IMR-90 (cell line): ENCODE measurements around the gene ATP6V1F. TPM values are rescaled to one million over a fixed set of nuclear protein-coding genes. Genes with fewer than 3 reads are reported as not detected.

Source experiments
- ATAC-seq: fragments of 200-7000 bp; cut with Tn5 transposase; 2 replicates; pipeline ENCODE4 v1.9.1; 2020; ENCODE audit warnings: low read depth, mild to moderate bottlenecking, moderate library complexity
- BruUV-seq: library from RNA; stranded (reverse); fragments of 400-500 nt; replicated peaks from 2 replicates; lab custom pipeline; 2021; lab: Mats Ljungman, UMichigan
- CTCF ChIA-PET: fragments of 300-600 bp; formaldehyde crosslinking; extraction: SDS; loops from one replicate; lab custom pipeline; 2021; ENCODE audit warnings: antibody characterized with exemption; lab: Yijun Ruan, JAX
- POLR2A ChIA-PET: fragments of 300-600 bp; sonication (Branson Sonifier 250); formaldehyde crosslinking; loops from one replicate; lab custom pipeline; 2022; ENCODE audit warnings: antibody characterized with exemption; ENCODE audit not compliant: unreplicated experiment; lab: Charles Lee
- DNase-seq: peaks from one replicate; pipeline ENCODE4 v3.0.0; 2013
- H2AFZ ChIP-seq: replicated peaks from 2 replicates; pipeline ENCODE3; 2013; ENCODE audit warnings: low read length, mild to moderate bottlenecking; ENCODE audit not compliant: poor library complexity
- H2AK5ac ChIP-seq: 2 replicates; pipeline ENCODE4 v1.6.1; 2013; ENCODE audit warnings: low read depth, low read length, inconsistent platforms
- H2AK9ac ChIP-seq: replicated peaks from 2 replicates; pipeline ENCODE3; 2013; ENCODE audit warnings: mild to moderate bottlenecking, low read depth, low read length, moderate library complexity; ENCODE audit not compliant: poor library complexity
- H2BK120ac ChIP-seq: 2 replicates; pipeline ENCODE4 v1.6.1; 2013; ENCODE audit warnings: low read depth, low read length, inconsistent platforms
- H2BK15ac ChIP-seq: 3 replicates; pipeline ENCODE4 v1.6.1; 2013; ENCODE audit warnings: low read depth, low read length, inconsistent platforms
- H2BK20ac ChIP-seq: 2 replicates; pipeline ENCODE4 v1.6.1; 2013; ENCODE audit warnings: low read depth, mild to moderate bottlenecking, inconsistent platforms, low read length, moderate library complexity
- H2BK5ac ChIP-seq: 2 replicates; pipeline ENCODE4 v1.6.1; 2013; ENCODE audit warnings: mild to moderate bottlenecking, low read depth, low read length, inconsistent platforms; ENCODE audit not compliant: poor library complexity, severe bottlenecking
- H3K14ac ChIP-seq: replicated peaks from 2 replicates; pipeline ENCODE4 v1.6.1; 2013; ENCODE audit warnings: low read depth, low read length, inconsistent platforms
- H3K18ac ChIP-seq: 2 replicates; pipeline ENCODE4 v1.6.1; 2013; ENCODE audit warnings: low read depth, low read length, control low read depth
- H3K23ac ChIP-seq: 2 replicates; pipeline ENCODE4 v1.6.1; 2013; ENCODE audit warnings: low read depth, low read length, inconsistent platforms
- H3K27ac ChIP-seq: 2 replicates; pipeline ENCODE4 v1.5.1; 2013; ENCODE audit warnings: mild to moderate bottlenecking, control low read depth, low read length; ENCODE audit not compliant: insufficient read depth
- H3K27me3 ChIP-seq: 2 replicates; pipeline ENCODE4 v1.6.1; 2013; ENCODE audit warnings: low read length; ENCODE audit not compliant: control insufficient read depth, insufficient read depth
- H3K36me3 ChIP-seq: 2 replicates; pipeline ENCODE4 v1.6.1; 2013; ENCODE audit warnings: low read length, mixed read lengths; ENCODE audit not compliant: control insufficient read depth, insufficient read depth
- H3K4ac ChIP-seq: 2 replicates; pipeline ENCODE4 v1.6.1; 2013; ENCODE audit warnings: low read depth, low read length, inconsistent platforms
- H3K4me1 ChIP-seq: 2 replicates; pipeline ENCODE4 v1.6.1; 2013; ENCODE audit warnings: low read length, mixed read lengths; ENCODE audit not compliant: control insufficient read depth, insufficient read depth
- H3K4me2 ChIP-seq: 2 replicates; pipeline ENCODE4 v1.6.1; 2013; ENCODE audit warnings: low read depth, mild to moderate bottlenecking, control low read depth, low read length, moderate library complexity
- H3K4me3 ChIP-seq: 2 replicates; pipeline ENCODE4 v1.5.1; 2013; ENCODE audit warnings: low read depth, mild to moderate bottlenecking, control low read depth, low read length, moderate library complexity; ENCODE audit not compliant: insufficient read depth
- H3K56ac ChIP-seq: 2 replicates; pipeline ENCODE4 v1.6.1; 2013; ENCODE audit warnings: low read length, inconsistent platforms; ENCODE audit not compliant: insufficient read depth; ENCODE audit errors: extremely low read depth
- H3K79me1 ChIP-seq, 2 experiments: 2 replicates each; pipeline ENCODE4 v1.6.1; 2013; ENCODE audit warnings: low read length in 2 of 2, inconsistent platforms in 1 of 2, low read depth in 1 of 2
- H3K9ac ChIP-seq: 2 replicates; pipeline ENCODE4 v1.6.1; 2013; ENCODE audit warnings: low read depth, low read length, control low read depth
- H3K9me1 ChIP-seq: 2 replicates; pipeline ENCODE4 v1.6.1; 2013; ENCODE audit warnings: low read length, inconsistent platforms; ENCODE audit not compliant: insufficient read depth
- H3K9me3 ChIP-seq: 2 replicates; pipeline ENCODE4 v1.6.1; 2013; ENCODE audit warnings: low read length; ENCODE audit not compliant: control insufficient read depth, insufficient read depth
- H4K20me1 ChIP-seq: 2 replicates; pipeline ENCODE4 v1.6.1; 2013; ENCODE audit warnings: low read length, inconsistent platforms; ENCODE audit not compliant: insufficient read depth
- H4K5ac ChIP-seq: 2 replicates; pipeline ENCODE4 v1.6.1; 2013; ENCODE audit warnings: mild to moderate bottlenecking, low read depth, low read length, control low read depth
- H4K8ac ChIP-seq, 2 experiments: 2 replicates each; pipeline ENCODE4 v1.6.1; 2013; ENCODE audit warnings: low read depth in 2 of 2, low read length in 2 of 2, control low read depth in 1 of 2, inconsistent platforms in 1 of 2
- H4K91ac ChIP-seq: 2 replicates; pipeline ENCODE4 v1.6.1; 2013; ENCODE audit warnings: low read depth, low read length, inconsistent platforms; ENCODE audit not compliant: insufficient read depth
- NFE2L2 ChIP-seq: fragments of 150-350 bp; IDR thresholded peaks from 2 replicates; pipeline ENCODE4 v1.6.1; 2016; ENCODE audit warnings: low read depth, mild to moderate bottlenecking, low read length
- RAD21 ChIP-seq: IDR thresholded peaks from 2 replicates; pipeline ENCODE4 v1.6.1; 2012; ENCODE audit warnings: low read length, improper control_type of control experiment
- RFX5 ChIP-seq: IDR thresholded peaks from 2 replicates; pipeline ENCODE4 v1.8.0; 2012; ENCODE audit warnings: low read depth, mild to moderate bottlenecking, low read length, moderate library complexity
- SMC3 ChIP-seq: fragments of 150-350 bp; IDR thresholded peaks from 2 replicates; pipeline ENCODE4 v1.6.1; 2016; ENCODE audit warnings: low read depth, mild to moderate bottlenecking, antibody characterized with exemption, low read length, moderate library complexity
- WGBS, 2 experiments: methylation state at CpG; one replicate each; pipeline versions ENCODE4 v1.1.5 to v1.1.7; 2013; ENCODE audit warnings: missing lambda C conversion rate in 2 of 2; ENCODE audit not compliant: insufficient read length in 1 of 2; ENCODE audit errors: extremely low coverage in 2 of 2; 5-methylcytosine and 5-hydroxymethylcytosine counted together
- dilution Hi-C: fragments of 300-500 bp; cut with HindIII; formaldehyde crosslinking; loops from one replicate; pipeline ENCODE4 v1.14.3; 2018; ENCODE audit warnings: low sequenced_read_pairs; ENCODE audit not compliant: unreplicated experiment
- in situ Hi-C: fragments of 300-500 bp; cut with MboI; formaldehyde crosslinking; loops from 3 replicates; pipeline ENCODE4 v1.14.3; 2019; ENCODE audit warnings: low sequenced_read_pairs, inconsistent platforms, mixed read lengths
- intact Hi-C: fragments of 100-400 bp; cut with micrococcal nuclease; formaldehyde crosslinking; loops from 2 replicates; pipeline ENCODE4 v1.10.0; 2022
- polyA plus RNA-seq, 3 experiments: library from polyadenylated mRNA; depleted of rRNA; stranded (reverse); fragments of >200 nt; gene quantifications; 2 replicates each; pipeline ENCODE4 v1.2.3, GENCODE V29; 2012; ENCODE audit warnings: low replicate concordance in 1 of 3
- total RNA-seq: library from RNA; depleted of rRNA; stranded (reverse); fragments of >200 nt; gene quantifications from 2 replicates; pipeline ENCODE4 v1.2.3, GENCODE V29; 2012

The ATP6V1F gene
- total and polyA plus RNA-seq, 2 of the 4 experiments (the other 2 are of a cell fraction), result 104 to 321 TPM

GRCh38 chr7:128869944-128870285 is 7.3 kb downstream of the ATP6V1F start:
- Histone ChIP-seq H3K23ac (no peak overlapping the region), H3K27me3 (peaks cover 27% of the 10 kb centered on the region), H4K91ac (no peak overlapping the region), H3K27ac (no peak overlapping the region), H2AK5ac (no peak overlapping the region), H3K79me1 (no peaks in the 10 kb centered on the region), H2AFZ (no peak overlapping the region), H3K9me3 (no peaks in the 10 kb centered on the region), H2BK15ac (no peak overlapping the region), H2BK5ac (no peak overlapping the region), H2BK20ac (no peak overlapping the region), H3K4me3 (no peak overlapping the region), H2BK120ac (no peak overlapping the region), H4K5ac (no peak overlapping the region), H3K4me1 (no peaks in the 10 kb centered on the region), H3K14ac (no peak overlapping the region), H2AK9ac (no peak overlapping the region), H3K36me3 (peaks cover 16% of the 10 kb centered on the region), H3K4ac (no peak overlapping the region), H4K20me1 (peaks cover 22% of the 10 kb centered on the region), H3K9ac (no peak overlapping the region), H3K4me2 (no peak overlapping the region), H3K56ac (no peak overlapping the region), H3K18ac (no peak overlapping the region), H4K8ac (no peak overlapping the region), H3K9me1 (no peaks in the 10 kb centered on the region)
- ChIA-PET CTCF (no interaction called here), POLR2A (no interaction called here)
- dilution Hi-C loops, result no loop called here
- no TSS peak for BruUV-seq
- in situ Hi-C loops, result no loop called here
- ATAC-seq (no peak; the same call in 1 of the 2 replicates), DNase-seq (no peak)
- 18% methylated on average over 16 of the region's 30 CpGs; no CpG with 5 or more reads in 1 of the 2 experiments for WGBS, 2 experiments
- intact Hi-C loops, result no loop called here
- no peak for TF ChIP-seq RAD21
- TF ChIP-seq SMC3, result no peak
- no peak for TF ChIP-seq RFX5
- TF ChIP-seq NFE2L2, result no peak
